Neural progenitor cell (in vitro differentiated cells): Measurements from ENCODE around the gene KLRC3. TPM values are rescaled to one million over a fixed set of nuclear protein-coding genes. Genes with fewer than 3 reads are reported as not detected.
"Not testable (repeated sequence)": the region's sequence is repeated elsewhere in the genome, so short reads cannot be mapped to it uniquely, and the experiment has no call there.

Experiments used
- DNase-seq: peaks from one replicate; pipeline ENCODE4 v3.0.0-alpha.2; 2016; ENCODE audit warnings: low spot score
- H2AFZ ChIP-seq: fragments of 200-600 bp; sonication (generic); replicated peaks from 2 replicates; pipeline ENCODE4 v1.6.1; 2016; ENCODE audit warnings: antibody characterized with exemption
- H3F3A ChIP-seq: fragments of 200-600 bp; sonication (generic); 2 replicates; pipeline ENCODE4 v1.6.1; 2016; ENCODE audit warnings: antibody characterized with exemption, low read depth
- H3K27ac ChIP-seq: fragments of 200-600 bp; sonication (generic); 2 replicates; pipeline ENCODE4 v1.5.1; 2016; ENCODE audit warnings: mild to moderate bottlenecking
- H3K27me3 ChIP-seq: fragments of 200-600 bp; sonication (generic); 2 replicates; pipeline ENCODE4 v1.6.1; 2016; ENCODE audit warnings: mild to moderate bottlenecking, moderate library complexity
- H3K36me3 ChIP-seq: fragments of 200-600 bp; sonication (generic); 2 replicates; pipeline ENCODE4 v1.5.1; 2016
- H3K4me1 ChIP-seq: fragments of 200-600 bp; sonication (generic); 2 replicates; pipeline ENCODE4 v1.6.1; 2016; ENCODE audit warnings: mixed run types
- H3K4me2 ChIP-seq: fragments of 200-600 bp; sonication (generic); 2 replicates; pipeline ENCODE4 v1.6.1; 2016
- H3K4me3 ChIP-seq: fragments of 200-600 bp; sonication (generic); 2 replicates; pipeline ENCODE4 v1.5.1; 2016
- H3K79me2 ChIP-seq: fragments of 200-600 bp; sonication (generic); 2 replicates; pipeline ENCODE4 v1.6.1; 2016; ENCODE audit warnings: low read depth
- H3K9ac ChIP-seq: fragments of 200-600 bp; sonication (generic); 2 replicates; pipeline ENCODE4 v1.6.1; 2016
- H3K9me3 ChIP-seq: fragments of 200-600 bp; sonication (generic); 2 replicates; pipeline ENCODE4 v1.5.1; 2016; ENCODE audit warnings: low read depth
- H4K20me1 ChIP-seq: fragments of 200-600 bp; sonication (generic); 2 replicates; pipeline ENCODE4 v1.6.1; 2016; ENCODE audit warnings: low read depth
- H3K27ac Mint-ChIP-seq: 3 replicates; pipeline ENCODE4 v1.8.0; 2021; ENCODE audit warnings: mixed read lengths
- H3K27me3 Mint-ChIP-seq: 2 replicates; pipeline ENCODE4 v1.8.0; 2022; ENCODE audit warnings: low read depth, mild to moderate bottlenecking, inconsistent platforms, moderate library complexity, mixed read lengths; ENCODE audit not compliant: insufficient read depth
- H3K36me3 Mint-ChIP-seq: 3 replicates; pipeline ENCODE4 v1.8.0; 2021; ENCODE audit warnings: mixed read lengths
- H3K4me1 Mint-ChIP-seq: 3 replicates; pipeline ENCODE4 v1.8.0; 2021; ENCODE audit warnings: mixed read lengths
- H3K4me3 Mint-ChIP-seq: 3 replicates; pipeline ENCODE4 v1.8.0; 2021; ENCODE audit warnings: mild to moderate bottlenecking, moderate library complexity, mixed read lengths
- H3K9me3 Mint-ChIP-seq: 3 replicates; pipeline ENCODE4 v1.8.0; 2020; ENCODE audit warnings: mixed read lengths
- EZH2 ChIP-seq: fragments of 200-600 bp; sonication (generic); IDR thresholded peaks from 2 replicates; pipeline ENCODE4 v1.6.1; 2017; ENCODE audit warnings: antibody characterized with exemption, mild to moderate bottlenecking, moderate library complexity
- EZH2phosphoT487 ChIP-seq: fragments of 200-600 bp; sonication (generic); IDR thresholded peaks from 2 replicates; pipeline ENCODE4 v1.6.1; 2017; ENCODE audit warnings: antibody characterized with exemption
- total RNA-seq: library from RNA; depleted of rRNA; stranded (reverse); fragments of >200 nt; gene quantifications from 2 replicates; pipeline ENCODE4 v1.2.3, GENCODE V29; 2015; ENCODE audit warnings: low replicate concordance
- TF ChIP-seq, protein P1 (sequence below): fragments of 200-600 bp; sonication (generic); IDR thresholded peaks from 2 replicates; pipeline ENCODE4 v1.5.1; 2017; ENCODE audit warnings: antibody characterized with exemption, mild to moderate bottlenecking

Gene KLRC3
- total RNA-seq, 1 donor from 2014 or later, result not detected

DNA sequence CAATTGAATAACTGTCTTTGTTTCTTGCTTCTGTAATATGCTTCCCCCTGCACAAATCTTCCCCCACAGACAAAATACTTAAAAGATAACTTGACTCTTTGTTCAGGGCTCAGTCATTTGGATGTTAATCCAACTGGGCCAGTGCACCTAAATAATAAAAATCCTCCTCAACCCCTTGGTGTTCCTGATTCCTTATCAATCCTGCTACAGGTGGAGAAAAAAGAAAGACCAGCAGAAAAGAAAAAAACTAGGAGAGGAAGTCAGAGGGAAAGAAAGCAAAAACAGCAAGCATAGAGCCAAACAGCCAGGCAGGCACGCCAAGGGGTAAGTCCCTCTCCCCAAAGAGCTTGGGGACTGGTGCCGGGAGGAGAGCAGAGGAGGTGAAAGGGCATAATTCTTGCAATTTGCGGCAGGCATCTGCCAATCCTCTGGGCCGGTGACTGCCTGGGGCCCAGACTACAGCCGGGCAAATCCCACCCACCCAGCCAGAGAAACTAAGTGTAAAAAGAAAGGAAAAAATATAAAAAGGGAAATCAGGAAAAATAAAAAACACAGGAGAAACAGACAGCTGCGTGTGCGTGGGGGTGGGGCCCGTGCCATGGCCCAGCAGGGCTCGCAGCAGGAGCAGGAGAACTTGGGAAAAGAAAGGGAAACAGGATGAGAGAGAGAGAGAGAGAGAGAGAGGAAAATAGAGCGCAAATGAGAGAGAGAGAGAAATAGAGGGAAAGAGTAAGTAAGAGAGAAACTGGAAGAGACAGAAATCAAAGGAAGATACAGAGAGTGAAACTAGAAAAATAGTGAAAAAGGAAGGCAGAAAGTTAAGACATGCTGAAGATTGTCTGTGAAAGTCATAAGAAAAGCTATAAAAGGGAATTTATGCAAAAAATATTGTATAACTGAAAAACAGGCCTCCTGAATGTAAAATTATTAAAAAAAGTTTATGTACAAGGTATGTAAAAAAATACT lies 51.9 kb downstream of the KLRC3 start:
- Histone ChIP-seq H3F3A (peaks cover 11% of the 10 kb centered on the region), H3K27ac (no peak overlapping the region), H3K9ac (no peak overlapping the region), H2AFZ (no peak overlapping the region), H4K20me1 (no peaks in the 10 kb centered on the region), H3K36me3 (no peaks in the 10 kb centered on the region), H3K4me1 (peaks cover 28% of the 10 kb centered on the region), H3K9me3 (no peaks in the 10 kb centered on the region), H3K79me2 (no peaks in the 10 kb centered on the region), H3K27me3 (no peaks in the 10 kb centered on the region), H3K4me2 (no peak overlapping the region), H3K4me3 (no peak overlapping the region)
- Mint-ChIP-seq H3K27me3 (peaks cover 3% of the 10 kb centered on the region), H3K27ac (no peak overlapping the region), H3K4me3 (no peak overlapping the region), H3K4me1 (peaks cover 14% of the 10 kb centered on the region), H3K36me3 (peaks cover 2% of the 10 kb centered on the region), H3K9me3 (peaks cover 6% of the 10 kb centered on the region)
- no peak for DNase-seq
- TF ChIP-seq EZH2phosphoT487 (no peak), EZH2 (no peak)
- TF ChIP-seq, protein P1, sequence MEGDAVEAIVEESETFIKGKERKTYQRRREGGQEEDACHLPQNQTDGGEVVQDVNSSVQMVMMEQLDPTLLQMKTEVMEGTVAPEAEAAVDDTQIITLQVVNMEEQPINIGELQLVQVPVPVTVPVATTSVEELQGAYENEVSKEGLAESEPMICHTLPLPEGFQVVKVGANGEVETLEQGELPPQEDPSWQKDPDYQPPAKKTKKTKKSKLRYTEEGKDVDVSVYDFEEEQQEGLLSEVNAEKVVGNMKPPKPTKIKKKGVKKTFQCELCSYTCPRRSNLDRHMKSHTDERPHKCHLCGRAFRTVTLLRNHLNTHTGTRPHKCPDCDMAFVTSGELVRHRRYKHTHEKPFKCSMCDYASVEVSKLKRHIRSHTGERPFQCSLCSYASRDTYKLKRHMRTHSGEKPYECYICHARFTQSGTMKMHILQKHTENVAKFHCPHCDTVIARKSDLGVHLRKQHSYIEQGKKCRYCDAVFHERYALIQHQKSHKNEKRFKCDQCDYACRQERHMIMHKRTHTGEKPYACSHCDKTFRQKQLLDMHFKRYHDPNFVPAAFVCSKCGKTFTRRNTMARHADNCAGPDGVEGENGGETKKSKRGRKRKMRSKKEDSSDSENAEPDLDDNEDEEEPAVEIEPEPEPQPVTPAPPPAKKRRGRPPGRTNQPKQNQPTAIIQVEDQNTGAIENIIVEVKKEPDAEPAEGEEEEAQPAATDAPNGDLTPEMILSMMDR, result no peak

GRCh38 chr12:10367714-10368113 lies 52.7 kb downstream of the KLRC3 start:
- H3K4me2 ChIP-seq, H3K79me2 ChIP-seq, H3K4me3 Mint-ChIP-seq, H3K9me3 Mint-ChIP-seq, H2AFZ ChIP-seq, DNase-seq, H3K27ac Mint-ChIP-seq, H3K27me3 Mint-ChIP-seq, H3K27me3 ChIP-seq, H3K36me3 Mint-ChIP-seq, H4K20me1 ChIP-seq, H3K9ac ChIP-seq, H3K36me3 ChIP-seq, H3K4me3 ChIP-seq, H3K9me3 ChIP-seq, H3K27ac ChIP-seq: not testable (repeated sequence)
- peaks cover 11% of the 10 kb centered on the region for H3K4me1 Mint-ChIP-seq
- peaks cover 11% of the 10 kb centered on the region for H3F3A ChIP-seq
- peaks cover 34% of the 10 kb centered on the region for H3K4me1 ChIP-seq

DNA sequence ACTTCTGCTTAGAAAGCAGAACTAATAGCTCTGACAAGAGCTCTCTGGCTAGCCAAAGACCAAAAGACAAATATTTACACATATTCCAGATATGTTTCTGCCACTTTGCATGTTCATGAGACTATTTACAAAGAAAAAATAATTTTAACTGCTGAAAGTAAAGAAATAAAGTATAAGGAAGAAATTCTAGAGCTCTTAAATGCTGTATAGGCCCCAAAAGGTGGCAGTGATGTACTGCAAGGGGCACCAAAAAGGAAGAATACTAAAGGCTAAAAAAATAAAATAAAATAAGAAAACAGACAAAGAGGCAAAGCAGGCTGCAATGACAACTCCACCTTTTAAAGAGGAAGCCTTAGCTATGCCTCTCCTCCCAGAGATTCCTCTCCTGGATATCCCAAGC lies 53.5 kb downstream of the KLRC3 start:
- Mint-ChIP-seq H3K27ac (no peak overlapping the region), H3K27me3 (peaks cover 3% of the 10 kb centered on the region), H3K4me3 (no peak overlapping the region), H3K9me3 (peaks cover 6% of the 10 kb centered on the region), H3K4me1 (peaks cover 10% of the 10 kb centered on the region), H3K36me3 (peaks cover 2% of the 10 kb centered on the region)
- H3K27ac ChIP-seq, result no peak overlapping the region
- no peak overlapping the region for H3K9ac ChIP-seq
- H3K4me1 ChIP-seq, result peaks cover 37% of the 10 kb centered on the region
- no peaks in the 10 kb centered on the region for H3K9me3 ChIP-seq
- TF ChIP-seq, protein P1, result peak; percentile 30
- no peak for TF ChIP-seq EZH2phosphoT487
- no peaks in the 10 kb centered on the region for H3K79me2 ChIP-seq
- H3F3A ChIP-seq, result peaks cover 11% of the 10 kb centered on the region
- DNase-seq, result no peak
- H2AFZ ChIP-seq, result no peak overlapping the region
- no peaks in the 10 kb centered on the region for H4K20me1 ChIP-seq
- no peaks in the 10 kb centered on the region for H3K27me3 ChIP-seq
- H3K36me3 ChIP-seq, result no peaks in the 10 kb centered on the region
- H3K4me3 ChIP-seq, result no peak overlapping the region
- H3K4me2 ChIP-seq, result no peak overlapping the region
